ENCODE results near the gene MSI1. TPM values are rescaled to one million over a fixed set of nuclear protein-coding genes. Genes with fewer than 3 reads are reported as not detected.
A peak's percentile ranks its signal among the peaks of the same experiment; 100 is the strongest.

MSI1 gene
- total RNA-seq, 1 experiment from 2014 or later = 26.0 TPM

DNA sequence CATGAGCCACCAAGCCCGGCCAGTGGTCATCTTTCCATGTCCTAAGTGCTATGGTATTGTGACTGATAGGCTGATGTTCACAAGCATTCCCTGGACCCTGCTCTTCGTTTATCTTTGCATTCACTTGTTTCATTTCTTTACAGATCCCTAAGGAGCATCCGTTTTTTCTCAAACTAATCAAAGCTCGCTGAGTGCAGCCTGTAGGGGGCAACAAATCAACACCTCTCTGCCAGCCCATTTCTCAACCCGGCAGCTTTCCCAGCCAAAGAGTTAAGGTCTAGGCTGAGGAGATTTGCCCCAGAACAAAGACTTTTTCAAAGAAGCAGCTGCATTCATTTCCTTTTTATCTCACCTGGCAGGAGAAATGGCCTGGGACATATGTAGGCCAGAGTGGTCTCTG is 54.7 kb downstream of the MSI1 start:
- no peaks in the 10 kb centered on the region for H4K20me1 ChIP-seq (ENCODE audit: insufficient read depth)
- BruUV-seq (replicated peaks) = no TSS peak
- TF ChIP-seq ZNF274 (IDR thresholded peaks at IDR 0.05; ENCODE audit: low read depth, low read length) = no peak
- no peak for TF ChIP-seq SIN3A (IDR thresholded peaks at IDR 0.05; ENCODE audit: low read depth)
- TF ChIP-seq POLR2A (IDR thresholded peaks at IDR 0.05; ENCODE audit: borderline replicate concordance, extremely low read depth, insufficient read depth, insufficient read length) = no peak
- TF ChIP-seq, protein P1, sequence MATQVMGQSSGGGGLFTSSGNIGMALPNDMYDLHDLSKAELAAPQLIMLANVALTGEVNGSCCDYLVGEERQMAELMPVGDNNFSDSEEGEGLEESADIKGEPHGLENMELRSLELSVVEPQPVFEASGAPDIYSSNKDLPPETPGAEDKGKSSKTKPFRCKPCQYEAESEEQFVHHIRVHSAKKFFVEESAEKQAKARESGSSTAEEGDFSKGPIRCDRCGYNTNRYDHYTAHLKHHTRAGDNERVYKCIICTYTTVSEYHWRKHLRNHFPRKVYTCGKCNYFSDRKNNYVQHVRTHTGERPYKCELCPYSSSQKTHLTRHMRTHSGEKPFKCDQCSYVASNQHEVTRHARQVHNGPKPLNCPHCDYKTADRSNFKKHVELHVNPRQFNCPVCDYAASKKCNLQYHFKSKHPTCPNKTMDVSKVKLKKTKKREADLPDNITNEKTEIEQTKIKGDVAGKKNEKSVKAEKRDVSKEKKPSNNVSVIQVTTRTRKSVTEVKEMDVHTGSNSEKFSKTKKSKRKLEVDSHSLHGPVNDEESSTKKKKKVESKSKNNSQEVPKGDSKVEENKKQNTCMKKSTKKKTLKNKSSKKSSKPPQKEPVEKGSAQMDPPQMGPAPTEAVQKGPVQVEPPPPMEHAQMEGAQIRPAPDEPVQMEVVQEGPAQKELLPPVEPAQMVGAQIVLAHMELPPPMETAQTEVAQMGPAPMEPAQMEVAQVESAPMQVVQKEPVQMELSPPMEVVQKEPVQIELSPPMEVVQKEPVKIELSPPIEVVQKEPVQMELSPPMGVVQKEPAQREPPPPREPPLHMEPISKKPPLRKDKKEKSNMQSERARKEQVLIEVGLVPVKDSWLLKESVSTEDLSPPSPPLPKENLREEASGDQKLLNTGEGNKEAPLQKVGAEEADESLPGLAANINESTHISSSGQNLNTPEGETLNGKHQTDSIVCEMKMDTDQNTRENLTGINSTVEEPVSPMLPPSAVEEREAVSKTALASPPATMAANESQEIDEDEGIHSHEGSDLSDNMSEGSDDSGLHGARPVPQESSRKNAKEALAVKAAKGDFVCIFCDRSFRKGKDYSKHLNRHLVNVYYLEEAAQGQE (IDR thresholded peaks at IDR 0.05; ENCODE audit: low read depth) = no peak
- no peak for TF ChIP-seq FOSL1 (IDR thresholded peaks at IDR 0.05; ENCODE audit: low read depth)
- TF ChIP-seq SRF (IDR thresholded peaks at IDR 0.05; ENCODE audit: low read depth) = no peak
- TF ChIP-seq POLR2AphosphoS5 (IDR thresholded peaks at IDR 0.05; ENCODE audit: low read depth, low read length) = no peak
- TF ChIP-seq SP1 (IDR thresholded peaks at IDR 0.05; ENCODE audit: low read depth) = no peak
- TF ChIP-seq, protein P2, sequence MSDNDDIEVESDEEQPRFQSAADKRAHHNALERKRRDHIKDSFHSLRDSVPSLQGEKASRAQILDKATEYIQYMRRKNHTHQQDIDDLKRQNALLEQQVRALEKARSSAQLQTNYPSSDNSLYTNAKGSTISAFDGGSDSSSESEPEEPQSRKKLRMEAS (IDR thresholded peaks at IDR 0.05) = no peak
- no peak for TF ChIP-seq CEBPB (IDR thresholded peaks at IDR 0.05; ENCODE audit: low read depth)
- TF ChIP-seq, protein P3, sequence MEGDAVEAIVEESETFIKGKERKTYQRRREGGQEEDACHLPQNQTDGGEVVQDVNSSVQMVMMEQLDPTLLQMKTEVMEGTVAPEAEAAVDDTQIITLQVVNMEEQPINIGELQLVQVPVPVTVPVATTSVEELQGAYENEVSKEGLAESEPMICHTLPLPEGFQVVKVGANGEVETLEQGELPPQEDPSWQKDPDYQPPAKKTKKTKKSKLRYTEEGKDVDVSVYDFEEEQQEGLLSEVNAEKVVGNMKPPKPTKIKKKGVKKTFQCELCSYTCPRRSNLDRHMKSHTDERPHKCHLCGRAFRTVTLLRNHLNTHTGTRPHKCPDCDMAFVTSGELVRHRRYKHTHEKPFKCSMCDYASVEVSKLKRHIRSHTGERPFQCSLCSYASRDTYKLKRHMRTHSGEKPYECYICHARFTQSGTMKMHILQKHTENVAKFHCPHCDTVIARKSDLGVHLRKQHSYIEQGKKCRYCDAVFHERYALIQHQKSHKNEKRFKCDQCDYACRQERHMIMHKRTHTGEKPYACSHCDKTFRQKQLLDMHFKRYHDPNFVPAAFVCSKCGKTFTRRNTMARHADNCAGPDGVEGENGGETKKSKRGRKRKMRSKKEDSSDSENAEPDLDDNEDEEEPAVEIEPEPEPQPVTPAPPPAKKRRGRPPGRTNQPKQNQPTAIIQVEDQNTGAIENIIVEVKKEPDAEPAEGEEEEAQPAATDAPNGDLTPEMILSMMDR (IDR thresholded peaks at IDR 0.05 in 2 of 3, conservative IDR thresholded peaks at IDR 0.05 in 1 of 3; ENCODE audit: borderline replicate concordance in 1 of 3, insufficient read depth in 1 of 3, low read depth in 2 of 3, low read length in 2 of 3) = peak; percentile 41 to 75 (median 71); a peak in 5 of 6 replicates
- no peak for TF ChIP-seq EZH2 (IDR thresholded peaks at IDR 0.05)
- no peak for TF ChIP-seq ZFX (IDR thresholded peaks at IDR 0.05)
- TF ChIP-seq EZH2phosphoT487 (IDR thresholded peaks at IDR 0.05; ENCODE audit: borderline replicate concordance) = no peak
- TF ChIP-seq CBX3 (IDR thresholded peaks at IDR 0.05; ENCODE audit: low read depth) = peak; percentile 54; the same call in 1 of the 2 replicates
- TF ChIP-seq ELF1 (IDR thresholded peaks at IDR 0.05; ENCODE audit: borderline replicate concordance, low read depth) = no peak
- TF ChIP-seq TCF7L2 (IDR thresholded peaks at IDR 0.05; ENCODE audit: borderline replicate concordance, extremely low read depth, insufficient read depth, insufficient read length) = no peak
- peak; percentile 32; the same call in 1 of the 2 replicates for TF ChIP-seq RAD21 (IDR thresholded peaks at IDR 0.05; ENCODE audit: low read depth)
- H3K27ac ChIP-seq (ENCODE audit: low read depth, low read length) = no peak overlapping the region
- no peaks in the 10 kb centered on the region for H3K27me3 ChIP-seq (ENCODE audit: insufficient read depth, low read length)
- no peak overlapping the region for H3K9ac ChIP-seq (ENCODE audit: low read length)
- ChIA-PET RAD21 (ENCODE audit: low non-redundant PET in 1 of 2, low total read pairs in 2 of 2, uncharacterized antibody in 2 of 2, unreplicated experiment in 2 of 2) (interaction anchor here in 1 of 2 experiments (0.7 kb wide), 1 partner anchor 335 kb away, joined by 3 read pairs; no protein-coding TSS in a partner anchor), POLR2A (interaction anchor here (1.3 to 1.8 kb wide), 2 partner anchors 21 to 23 kb away, joined by 6 to 7 read pairs; partner anchors contain the start of genes RNU4-1 and RNU4-2), CTCF (interaction anchor here (0.6 to 3.4 kb wide), 5 partner anchors 9 to 267 kb away, joined by 3 to 21 read pairs (median 4); partner anchors contain the start of genes POP5 and SIRT4)
- no peaks in the 10 kb centered on the region for H3K36me3 ChIP-seq (ENCODE audit: control insufficient read depth in 1 of 2, insufficient read depth in 2 of 2, low read length in 2 of 2)
- no peak overlapping the region for H3K4me3 ChIP-seq (replicated peaks in 1 of 2; ENCODE audit: low read depth in 1 of 2, low read length in 2 of 2)
- no peaks in the 10 kb centered on the region for H3K79me2 ChIP-seq (ENCODE audit: insufficient read depth, low read length)
- no peak overlapping the region for H3K4me2 ChIP-seq (ENCODE audit: low read length)
- DNase-seq (ENCODE audit: low read depth, low spot score) (no peak), ATAC-seq (peak; percentile 41)
- intact Hi-C loops (cut with micrococcal nuclease) = no loop called here
- H3K9me2 ChIP-seq (ENCODE audit: insufficient read depth) = no peaks in the 10 kb centered on the region
- H3K9me3 ChIP-seq (ENCODE audit: control insufficient read depth in 1 of 2, insufficient read depth in 1 of 2, low read depth in 1 of 2, low read length in 2 of 2) = no peaks in the 10 kb centered on the region
- no peak overlapping the region for H2AFZ ChIP-seq (ENCODE audit: low read depth, low read length, poor library complexity, severe bottlenecking)
- peaks cover 2 to 15% of the 10 kb centered on the region in 2 experiments; a peak in 1 of 4 replicates for H3K4me1 ChIP-seq (ENCODE audit: control insufficient read depth in 1 of 2, insufficient read depth in 2 of 2, low read length in 2 of 2)
